Activated naive CD8-positive, alpha-beta T cell treated with anti-CD3 and anti-CD28 coated beads for 36 hours (primary cell): Measurements from ENCODE around the gene ZSCAN16. TPM values are rescaled to one million over a fixed set of nuclear protein-coding genes. Genes with fewer than 3 reads are reported as not detected.

ENCODE experiments used
- DNase-seq: peaks from one replicate; pipeline ENCODE4 v3.0.0; 2021
- H3K27ac Mint-ChIP-seq: one replicate; pipeline ENCODE4 v1.8.0; 2022; ENCODE audit warnings: mild to moderate bottlenecking, moderate library complexity, mixed read lengths
- H3K27me3 Mint-ChIP-seq: one replicate; pipeline ENCODE4 v1.8.0; 2022; ENCODE audit warnings: mild to moderate bottlenecking, mixed read lengths
- H3K36me3 Mint-ChIP-seq: one replicate; pipeline ENCODE4 v1.8.0; 2021; ENCODE audit warnings: mild to moderate bottlenecking, mixed read lengths
- H3K4me1 Mint-ChIP-seq: one replicate; pipeline ENCODE4 v1.8.0; 2021; ENCODE audit warnings: mixed read lengths
- H3K4me3 Mint-ChIP-seq: one replicate; pipeline ENCODE4 v1.8.0; 2022; ENCODE audit warnings: mild to moderate bottlenecking, moderate library complexity, mixed read lengths
- H3K9me3 Mint-ChIP-seq: one replicate; pipeline ENCODE4 v1.8.0; 2022; ENCODE audit warnings: mixed read lengths
- total RNA-seq, 2 experiments: library from RNA; stranded (reverse); gene quantifications; one replicate each; pipeline ENCODE4 v1.2.3, GENCODE V29; 2021

Gene ZSCAN16
- total RNA-seq, 2 experiments from 2014 or later: 2.9 to 3.3 TPM

DNA sequence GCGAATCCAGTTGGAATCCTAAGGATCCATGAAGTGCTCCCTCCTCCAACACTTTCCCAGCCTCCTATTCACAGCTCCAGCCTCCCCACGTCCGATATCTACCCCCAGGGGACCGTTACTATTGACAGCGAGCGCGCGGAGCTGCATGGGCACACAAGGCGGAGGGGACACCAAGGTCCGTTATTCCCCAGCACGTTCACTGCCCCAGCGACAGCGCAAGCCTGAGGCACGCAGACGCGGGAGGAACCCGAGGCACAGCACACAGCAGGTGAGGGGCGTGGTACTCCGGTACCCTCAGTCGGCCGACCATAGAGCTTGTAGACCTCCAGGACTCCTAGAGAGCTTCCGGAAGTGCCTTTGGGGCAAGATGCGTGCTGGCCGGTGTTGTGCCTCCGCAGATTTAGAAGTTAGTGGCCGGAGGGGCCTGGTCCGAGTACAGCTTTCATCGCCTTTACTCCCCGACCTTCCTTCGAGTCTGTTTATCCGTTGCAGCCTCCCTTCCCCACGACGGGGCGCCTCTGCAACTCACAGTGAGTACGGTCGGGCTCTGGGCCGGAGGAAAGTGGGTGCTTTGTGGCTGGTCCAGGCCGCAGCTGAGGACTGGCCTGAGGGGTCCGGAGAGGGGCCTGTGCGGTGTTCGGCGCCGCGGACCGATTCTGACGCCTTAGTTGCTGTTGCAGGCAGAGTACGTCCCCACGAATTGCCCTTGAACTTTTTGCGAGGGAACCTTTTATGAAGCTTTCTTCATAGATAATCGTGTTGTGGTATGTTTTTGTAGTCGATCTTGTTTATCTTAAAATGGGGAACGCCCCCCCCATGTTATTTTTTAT is 17.3 kb downstream of the ZSCAN16 start, which contains the start of gene ZKSCAN8:
TSS of gene ZKSCAN8 (plus strand) at position 384 of the 830 bp plus-strand sequence. CDS start 6,525 bp downstream, outside the sequence.
- peaks cover 52% of the 10 kb centered on the region for H3K4me1 Mint-ChIP-seq
- H3K36me3 Mint-ChIP-seq: peaks cover 26% of the 10 kb centered on the region
- H3K4me3 Mint-ChIP-seq: peak within 1 kb of the TSS; percentile 92
- no peaks in the 10 kb centered on the region for H3K27me3 Mint-ChIP-seq
- H3K9me3 Mint-ChIP-seq: no peaks in the 10 kb centered on the region
- H3K27ac Mint-ChIP-seq: peak within 1 kb of the TSS; percentile 87
- peak; percentile 84 for DNase-seq

DNA sequence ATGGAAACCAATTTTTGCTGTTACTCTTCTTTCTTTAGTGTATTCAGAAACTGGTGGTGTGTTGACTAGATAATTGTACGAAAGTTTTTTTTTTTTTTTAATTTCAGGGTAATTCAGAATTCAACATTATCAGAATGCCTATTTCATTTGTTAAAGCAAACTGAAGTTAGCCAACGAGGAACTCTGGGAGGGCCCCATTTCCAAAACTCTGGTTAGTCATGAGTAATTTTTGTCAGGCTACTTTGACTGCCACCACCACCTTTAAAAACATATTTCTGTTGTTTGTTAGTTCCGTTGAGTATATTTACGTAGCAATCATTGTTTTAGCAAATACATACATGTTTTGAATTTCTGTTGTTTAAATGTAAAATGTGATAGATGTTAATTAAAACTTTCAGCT is 18.0 kb downstream of the ZSCAN16 start:
- Mint-ChIP-seq H3K27ac (peak overlapping the region; percentile 87), H3K9me3 (no peaks in the 10 kb centered on the region), H3K4me1 (peaks cover 52% of the 10 kb centered on the region), H3K36me3 (peaks cover 26% of the 10 kb centered on the region), H3K27me3 (no peaks in the 10 kb centered on the region), H3K4me3 (peak overlapping the region; percentile 92)
- no peak for DNase-seq

DNA sequence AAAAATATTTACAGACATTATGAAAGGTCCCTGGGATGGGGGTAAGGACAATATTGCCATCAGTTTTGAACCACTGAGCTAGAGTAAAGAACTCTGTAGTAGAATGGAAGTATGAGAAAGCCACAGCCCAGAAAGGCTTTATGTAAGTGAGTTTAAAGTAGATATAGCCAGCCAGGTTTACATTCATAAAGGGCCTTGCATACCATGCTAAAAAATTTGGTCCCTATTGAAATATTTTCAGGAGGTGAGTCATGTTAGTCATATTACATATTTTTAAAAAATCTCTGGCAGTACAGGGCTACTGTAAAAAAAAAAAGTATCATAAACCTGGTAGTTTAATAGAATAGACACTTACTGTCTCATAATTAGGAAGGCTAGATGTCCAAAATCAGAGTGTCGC is 20.8 kb downstream of the ZSCAN16 start:
- H3K9me3 Mint-ChIP-seq: no peaks in the 10 kb centered on the region
- no peaks in the 10 kb centered on the region for H3K27me3 Mint-ChIP-seq
- DNase-seq: no peak
- H3K4me1 Mint-ChIP-seq: peaks cover 33% of the 10 kb centered on the region
- H3K27ac Mint-ChIP-seq: no peak overlapping the region
- peaks cover 37% of the 10 kb centered on the region for H3K36me3 Mint-ChIP-seq
- no peak overlapping the region for H3K4me3 Mint-ChIP-seq

DNA sequence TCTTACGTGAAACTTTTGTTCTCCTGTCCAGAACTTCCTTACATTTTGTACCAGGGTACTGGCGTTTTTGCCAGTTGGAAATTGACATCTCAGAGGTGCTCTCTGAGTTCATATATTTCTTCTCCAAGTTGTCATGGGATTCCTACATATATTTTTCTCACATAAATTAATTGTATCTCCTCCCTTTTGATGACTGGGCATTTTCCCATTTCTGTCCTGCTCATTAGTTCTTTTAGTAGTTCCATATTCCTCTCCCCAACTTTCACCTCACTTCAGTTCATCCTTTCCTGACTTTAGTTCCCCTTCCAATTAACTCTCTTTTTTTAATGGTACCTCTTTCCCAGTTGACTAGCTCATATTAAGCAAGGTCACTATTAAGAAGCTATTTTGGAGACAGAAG is 28.1 kb downstream of the ZSCAN16 start:
- H3K27me3 Mint-ChIP-seq: no peaks in the 10 kb centered on the region
- peaks cover 4% of the 10 kb centered on the region for H3K4me1 Mint-ChIP-seq
- no peak overlapping the region for H3K27ac Mint-ChIP-seq
- DNase-seq: no peak
- no peak overlapping the region for H3K4me3 Mint-ChIP-seq
- peaks cover 66% of the 10 kb centered on the region for H3K36me3 Mint-ChIP-seq
- peaks cover 10% of the 10 kb centered on the region for H3K9me3 Mint-ChIP-seq

DNA sequence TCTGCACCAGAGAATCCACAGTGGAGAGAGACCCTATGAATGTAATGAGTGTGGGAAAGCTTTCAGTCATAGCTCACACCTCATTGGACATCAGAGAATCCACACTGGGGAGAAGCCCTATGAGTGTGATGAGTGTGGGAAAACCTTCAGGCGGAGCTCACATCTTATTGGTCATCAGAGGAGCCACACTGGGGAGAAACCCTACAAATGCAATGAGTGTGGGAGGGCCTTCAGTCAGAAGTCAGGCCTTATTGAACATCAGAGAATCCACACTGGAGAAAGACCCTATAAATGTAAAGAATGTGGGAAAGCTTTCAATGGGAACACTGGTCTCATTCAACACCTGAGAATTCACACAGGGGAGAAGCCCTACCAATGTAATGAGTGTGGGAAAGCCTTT is 29.1 kb downstream of the ZSCAN16 start:
- H3K4me1 Mint-ChIP-seq: peaks cover 4% of the 10 kb centered on the region
- no peak for DNase-seq
- peaks cover 10% of the 10 kb centered on the region for H3K9me3 Mint-ChIP-seq
- H3K4me3 Mint-ChIP-seq: no peak overlapping the region
- peaks cover 68% of the 10 kb centered on the region for H3K36me3 Mint-ChIP-seq
- H3K27ac Mint-ChIP-seq: no peak overlapping the region
- H3K27me3 Mint-ChIP-seq: no peaks in the 10 kb centered on the region

DNA sequence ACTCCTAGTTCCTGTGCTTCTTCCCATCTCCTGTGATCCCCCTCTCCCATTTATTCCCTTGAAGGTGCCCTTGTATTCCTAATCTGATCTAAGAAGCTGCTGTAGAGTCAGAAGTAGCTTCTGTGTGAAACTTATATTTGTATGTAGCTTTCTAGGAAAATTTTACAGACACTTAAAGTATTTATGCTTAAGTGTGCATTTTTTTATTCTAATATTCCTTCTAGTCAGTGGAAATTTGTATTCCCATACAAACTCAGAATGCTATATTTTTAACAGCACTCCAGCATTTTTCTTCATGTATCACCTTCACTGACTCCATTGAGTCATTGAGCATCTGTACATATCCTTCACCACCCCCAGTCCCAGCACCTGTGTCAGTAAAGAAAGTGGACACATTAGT is 29.9 kb downstream of the ZSCAN16 start:
- H3K27me3 Mint-ChIP-seq: no peaks in the 10 kb centered on the region
- DNase-seq: no peak
- peaks cover 73% of the 10 kb centered on the region for H3K36me3 Mint-ChIP-seq
- H3K27ac Mint-ChIP-seq: no peak overlapping the region
- H3K9me3 Mint-ChIP-seq: peaks cover 13% of the 10 kb centered on the region
- no peak overlapping the region for H3K4me3 Mint-ChIP-seq
- peaks cover 4% of the 10 kb centered on the region for H3K4me1 Mint-ChIP-seq

DNA sequence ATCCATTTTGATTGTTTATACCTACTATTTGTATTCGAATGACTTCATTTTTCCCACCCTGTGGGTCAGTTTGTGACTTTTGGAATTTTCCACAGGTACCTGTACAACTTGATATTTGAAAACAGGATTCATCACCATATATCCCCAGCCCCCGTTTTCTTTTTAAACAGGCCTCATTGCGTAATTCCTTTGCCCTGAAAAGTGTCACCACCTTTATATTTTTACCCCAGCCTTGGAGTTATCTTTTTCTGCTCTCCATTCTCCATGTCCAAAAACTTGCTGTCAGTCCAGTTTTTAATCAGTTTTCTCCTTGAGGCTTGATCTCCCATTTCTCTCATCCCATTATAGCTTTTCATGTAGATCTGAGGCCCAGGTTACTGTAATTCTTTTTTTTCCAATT is 33.9 kb downstream of the ZSCAN16 start:
- Mint-ChIP-seq H3K27ac (no peak overlapping the region), H3K27me3 (no peaks in the 10 kb centered on the region), H3K36me3 (peaks cover 68% of the 10 kb centered on the region), H3K9me3 (peaks cover 16% of the 10 kb centered on the region), H3K4me3 (no peak overlapping the region), H3K4me1 (peaks cover 12% of the 10 kb centered on the region)
- no peak for DNase-seq

DNA sequence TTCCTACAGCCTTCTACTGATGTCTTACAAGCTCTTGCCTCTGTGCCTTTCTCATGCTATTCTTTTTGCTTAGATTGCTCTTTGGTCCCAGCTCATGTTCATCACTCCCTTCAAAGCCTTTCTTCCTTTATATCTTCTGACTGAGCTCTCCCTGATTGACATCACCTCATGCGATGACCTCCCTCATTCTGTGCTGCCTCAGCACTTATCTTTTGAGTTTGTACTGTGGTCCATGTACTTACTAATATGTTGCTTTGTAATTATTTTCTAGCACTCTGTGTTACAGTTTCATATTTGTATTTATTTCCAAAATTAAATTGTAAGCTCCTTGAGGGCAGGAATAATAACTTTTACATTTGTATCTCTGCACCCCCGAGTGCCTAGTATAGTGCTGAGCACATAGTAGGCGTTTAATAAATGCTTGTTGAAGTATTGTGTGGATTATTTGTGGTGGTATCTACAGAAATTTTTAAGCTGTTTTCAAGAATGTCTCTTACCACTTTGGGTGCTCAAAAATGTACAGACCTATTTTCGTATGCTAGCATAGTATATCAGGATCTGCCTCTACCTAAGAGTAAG is 34.7 kb downstream of the ZSCAN16 start:
- Mint-ChIP-seq H3K27ac (no peak overlapping the region), H3K27me3 (no peaks in the 10 kb centered on the region), H3K4me3 (no peak overlapping the region), H3K4me1 (peaks cover 12% of the 10 kb centered on the region), H3K9me3 (peaks cover 12% of the 10 kb centered on the region), H3K36me3 (peaks cover 60% of the 10 kb centered on the region)
- DNase-seq: no peak

DNA sequence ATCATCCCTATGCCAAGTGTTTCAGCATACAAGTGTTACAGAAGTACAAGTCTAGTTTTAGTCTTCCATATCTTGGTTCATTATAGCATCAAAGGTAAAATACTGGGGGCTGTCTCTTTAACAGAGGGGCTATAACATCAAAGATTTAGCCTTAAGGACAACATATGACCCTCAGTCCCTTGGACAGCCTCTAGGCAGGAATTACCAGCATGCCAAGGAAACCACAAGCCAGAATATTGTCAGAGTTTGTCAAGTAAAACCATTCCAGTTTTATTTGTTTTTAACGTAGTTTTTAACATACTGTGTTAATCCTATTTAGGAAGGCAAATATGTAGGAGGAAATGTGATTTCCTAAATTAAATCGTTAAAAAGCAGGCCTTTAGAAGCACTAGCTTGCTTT is 35.8 kb downstream of the ZSCAN16 start:
- peaks cover 12% of the 10 kb centered on the region for H3K9me3 Mint-ChIP-seq
- no peak overlapping the region for H3K27ac Mint-ChIP-seq
- peaks cover 12% of the 10 kb centered on the region for H3K4me1 Mint-ChIP-seq
- H3K4me3 Mint-ChIP-seq: no peak overlapping the region
- DNase-seq: no peak
- H3K27me3 Mint-ChIP-seq: peaks cover 6% of the 10 kb centered on the region
- peaks cover 51% of the 10 kb centered on the region for H3K36me3 Mint-ChIP-seq

DNA sequence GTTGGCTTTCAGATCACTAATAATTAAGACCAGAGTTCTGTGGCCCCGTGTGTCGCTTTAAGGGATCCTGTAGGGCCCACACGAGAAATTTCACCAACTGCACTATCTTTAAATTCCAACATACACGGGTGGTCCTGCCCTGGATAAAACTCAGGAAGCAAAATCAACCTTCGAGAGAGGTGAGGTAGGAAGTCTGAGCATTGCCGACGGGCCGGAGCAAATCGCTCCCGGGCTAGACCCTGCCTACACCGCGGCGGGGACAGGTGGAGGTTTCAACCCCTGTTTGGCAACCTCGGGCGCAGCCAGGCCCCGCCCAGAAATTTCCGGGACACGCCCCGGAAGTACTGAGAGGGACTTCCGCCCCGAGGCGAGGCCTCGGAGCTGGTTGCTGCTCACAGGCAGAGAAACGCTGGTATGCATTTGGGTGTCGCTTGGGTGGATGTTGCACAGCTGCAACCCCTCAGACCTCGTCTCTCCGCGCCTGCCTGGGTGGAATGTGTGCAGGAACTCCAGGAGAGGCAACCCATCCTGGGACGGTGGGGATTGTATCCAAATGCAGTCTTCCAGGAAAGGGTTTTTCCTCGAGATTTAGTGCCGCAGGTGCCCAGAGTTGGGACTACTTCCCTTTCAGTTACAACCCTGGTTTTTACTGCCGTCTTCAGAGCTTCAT is 37.1 kb downstream of the ZSCAN16 start:
- Mint-ChIP-seq H3K4me3 (peak overlapping the region; percentile 77), H3K27ac (peak overlapping the region; percentile 42), H3K36me3 (peaks cover 45% of the 10 kb centered on the region)

DNA sequence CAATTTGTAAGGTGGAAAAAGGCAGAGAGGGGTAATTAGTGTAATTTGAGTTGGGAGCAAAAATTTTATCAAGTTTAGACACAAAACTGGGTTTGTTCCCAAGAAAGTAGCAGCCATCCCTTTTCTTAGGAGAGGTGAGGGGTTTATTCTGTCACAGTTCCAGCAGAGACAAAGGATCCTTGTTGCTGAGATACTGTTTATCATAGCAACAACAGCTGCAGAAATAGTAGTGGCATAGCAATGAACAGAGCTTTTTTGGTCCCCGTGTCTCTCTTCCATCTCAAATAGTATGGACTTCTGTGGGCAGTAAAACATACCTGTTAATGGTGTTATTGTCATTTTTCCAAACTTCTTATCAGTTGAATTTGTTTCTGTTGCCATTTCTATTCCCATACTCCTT is 41.2 kb downstream of the ZSCAN16 start:
- Mint-ChIP-seq H3K27me3 (peaks cover 8% of the 10 kb centered on the region), H3K9me3 (peaks cover 10% of the 10 kb centered on the region), H3K27ac (no peak overlapping the region), H3K4me1 (peaks cover 12% of the 10 kb centered on the region), H3K4me3 (no peak overlapping the region), H3K36me3 (peaks cover 19% of the 10 kb centered on the region)
- no peak for DNase-seq

More for the DNA sequence above, 37.1 kb downstream of the ZSCAN16 start:
- peak; percentile 85 for DNase-seq
- Mint-ChIP-seq H3K27me3 (peaks cover 8% of the 10 kb centered on the region), H3K9me3 (peaks cover 12% of the 10 kb centered on the region), H3K4me1 (peaks cover 12% of the 10 kb centered on the region)

DNA sequence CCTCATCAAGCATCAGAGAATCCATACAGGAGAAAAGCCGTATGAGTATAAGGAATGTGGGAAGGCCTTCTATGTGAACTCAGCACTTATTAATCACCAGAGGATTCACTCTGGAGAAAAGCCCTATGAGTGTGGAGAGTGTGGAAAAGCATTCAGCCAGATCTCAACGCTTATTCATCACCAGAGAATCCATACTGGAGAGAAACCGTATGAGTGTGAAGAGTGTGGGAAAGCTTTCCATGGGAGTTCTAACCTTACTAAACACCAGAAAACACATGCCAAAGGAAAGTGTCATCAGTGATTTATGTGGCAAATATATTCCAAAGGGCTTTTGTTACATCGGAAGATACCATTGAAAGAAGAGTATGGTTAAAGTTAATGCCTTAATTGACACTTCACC is 42.7 kb downstream of the ZSCAN16 start:
- Mint-ChIP-seq H3K27me3 (peaks cover 8% of the 10 kb centered on the region), H3K9me3 (peaks cover 4% of the 10 kb centered on the region), H3K4me3 (no peak overlapping the region), H3K4me1 (peaks cover 4% of the 10 kb centered on the region), H3K36me3 (peaks cover 19% of the 10 kb centered on the region), H3K27ac (no peak overlapping the region)
- DNase-seq: no peak

DNA sequence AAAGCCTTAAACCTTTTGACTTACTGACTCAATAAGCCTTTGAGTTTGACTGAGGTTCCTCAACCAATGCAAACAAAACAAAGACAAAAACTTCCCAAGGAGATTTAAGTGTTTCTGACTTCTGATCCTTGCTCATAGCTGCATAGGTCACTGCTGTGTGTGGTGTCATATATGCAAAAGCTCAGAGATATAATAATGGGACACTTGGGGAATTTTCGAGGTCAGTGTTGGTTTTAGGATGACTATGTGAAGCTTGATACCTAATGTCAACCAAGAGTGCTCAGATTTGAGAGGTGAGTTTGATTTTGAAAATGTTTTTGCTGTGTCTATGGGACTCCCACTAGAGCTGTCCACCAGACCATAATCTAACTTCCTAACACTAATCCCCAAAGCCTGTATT is 43.5 kb downstream of the ZSCAN16 start:
- H3K9me3 Mint-ChIP-seq: no peaks in the 10 kb centered on the region
- peaks cover 8% of the 10 kb centered on the region for H3K27me3 Mint-ChIP-seq
- H3K4me1 Mint-ChIP-seq: no peaks in the 10 kb centered on the region

DNA sequence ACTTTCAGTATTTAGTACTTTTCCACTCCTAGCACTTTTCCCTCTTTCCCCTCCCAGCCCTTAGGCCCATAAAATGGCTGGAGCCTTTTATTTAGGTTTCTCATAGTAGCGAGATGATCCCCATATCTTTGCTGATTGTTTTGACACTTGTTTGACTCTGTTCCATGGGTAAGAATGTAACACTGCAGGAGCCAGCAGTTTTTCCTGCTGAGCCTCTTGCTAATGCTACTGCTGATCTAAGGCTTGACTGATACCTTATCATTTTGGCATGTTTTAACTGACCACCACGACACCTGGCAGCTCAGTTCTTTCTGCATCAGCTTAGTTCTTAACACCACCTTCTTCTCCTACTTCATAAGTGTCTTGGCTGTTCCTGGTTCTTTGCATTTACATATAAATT is 46.9 kb downstream of the ZSCAN16 start:
- H3K9me3 Mint-ChIP-seq: no peaks in the 10 kb centered on the region
- H3K27me3 Mint-ChIP-seq: peaks cover 12% of the 10 kb centered on the region
- H3K4me3 Mint-ChIP-seq: no peak overlapping the region
- no peaks in the 10 kb centered on the region for H3K4me1 Mint-ChIP-seq
- H3K36me3 Mint-ChIP-seq: peaks cover 11% of the 10 kb centered on the region
- no peak for DNase-seq
- no peak overlapping the region for H3K27ac Mint-ChIP-seq

More for the DNA sequence above, 43.5 kb downstream of the ZSCAN16 start:
- DNase-seq: no peak
- Mint-ChIP-seq H3K36me3 (peaks cover 14% of the 10 kb centered on the region), H3K27ac (no peak overlapping the region), H3K4me3 (no peak overlapping the region)

DNA sequence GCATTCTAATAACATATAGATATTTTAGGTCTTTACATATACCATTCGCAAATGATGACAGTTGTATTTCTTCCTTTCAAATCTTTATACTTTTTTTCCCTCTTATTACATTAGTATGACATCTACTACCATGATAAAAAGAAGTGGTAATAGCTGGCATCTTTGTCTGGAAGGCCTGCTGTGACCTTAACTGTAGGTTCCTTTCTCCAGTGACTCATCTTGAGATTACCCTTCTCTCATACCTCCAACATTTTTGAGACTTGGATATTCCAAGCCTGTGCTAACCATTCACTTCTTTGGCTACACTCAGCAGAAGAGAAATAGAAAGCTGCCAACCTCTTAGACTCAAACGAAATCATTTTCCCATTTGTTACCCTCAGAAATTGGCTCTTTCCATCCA is 47.6 kb downstream of the ZSCAN16 start:
- Mint-ChIP-seq H3K9me3 (peaks cover 1% of the 10 kb centered on the region), H3K4me3 (no peak overlapping the region), H3K4me1 (no peaks in the 10 kb centered on the region), H3K27me3 (peaks cover 19% of the 10 kb centered on the region), H3K36me3 (peaks cover 11% of the 10 kb centered on the region), H3K27ac (no peak overlapping the region)
- DNase-seq: no peak
